ENCODE data around the gene SH2B2.
A peak's percentile ranks its signal among the peaks of the same experiment; 100 is the strongest.
"Not testable (repeated sequence)": the region's sequence is repeated elsewhere in the genome, so short reads cannot be mapped to it uniquely, and the experiment has no call there.

Gene SH2B2

GRCh38 chr7:102287111-102287980, 678 bp downstream of the SH2B2 start:
- peak; percentile 46 for DNase-seq

GRCh38 chr7:102287981-102288278, 1.3 kb downstream of the SH2B2 start:
- no peak for DNase-seq

GRCh38 chr7:102288285-102288930, 1.7 kb downstream of the SH2B2 start:
- peak; percentile 50 for DNase-seq

- no peak for DNase-seq
These were observed 2.4 kb downstream of the SH2B2 start for GRCh38 chr7:102289057-102289456.

- DNase-seq: no peak
These were observed 4.6 kb downstream of the SH2B2 start for GRCh38 chr7:102291056-102291915.

GRCh38 chr7:102291916-102292267, 5.2 kb downstream of the SH2B2 start:
- no peak for DNase-seq

GRCh38 chr7:102292813-102293798, 6.4 kb downstream of the SH2B2 start:
- no peak for DNase-seq

- DNase-seq: no peak
These were observed 7.9 kb downstream of the SH2B2 start for GRCh38 chr7:102294589-102294988.

GRCh38 chr7:102295346-102296178, 8.9 kb downstream of the SH2B2 start:
- no peak for DNase-seq

GRCh38 chr7:102296179-102296438, 9.4 kb downstream of the SH2B2 start:
- DNase-seq: no peak

- DNase-seq: no peak
These were observed 9.8 kb downstream of the SH2B2 start for GRCh38 chr7:102296514-102296913.

GRCh38 chr7:102297487-102298218, 11.0 kb downstream of the SH2B2 start:
- no peak for DNase-seq

GRCh38 chr7:102300643-102301221, 14.1 kb downstream of the SH2B2 start:
- DNase-seq: no peak

- not testable (repeated sequence) for DNase-seq
These were observed 14.7 kb downstream of the SH2B2 start for GRCh38 chr7:102301367-102301766.

- no peak for DNase-seq
These were observed 15.4 kb downstream of the SH2B2 start for GRCh38 chr7:102302025-102302424.

GRCh38 chr7:102303669-102304422, 17.2 kb downstream of the SH2B2 start:
- no peak for DNase-seq

- no peak for DNase-seq
These were observed 18.0 kb downstream of the SH2B2 start for GRCh38 chr7:102304668-102305067.

- no peak for DNase-seq
These were observed 19.0 kb downstream of the SH2B2 start for GRCh38 chr7:102305414-102306268.
